Activated naive CD8-positive, alpha-beta T cell treated with anti-CD3 and anti-CD28 coated beads, Interleukin-2, amount 50 U/mL, for 24 hours (primary cell): ENCODE results near the gene AGPAT2.

Source experiments
- ATAC-seq: fragments of 150-1000 bp; cut with Tn5 transposase; one replicate; pipeline ENCODE4 v1.10.0; 2021
- DNase-seq: peaks from one replicate; pipeline ENCODE4 v3.0.0; 2021
- H3K27ac Mint-ChIP-seq: one replicate; pipeline ENCODE4 v1.8.0; 2021; ENCODE audit warnings: mild to moderate bottlenecking, mixed read lengths
- H3K27me3 Mint-ChIP-seq: one replicate; pipeline ENCODE4 v1.8.0; 2021; ENCODE audit warnings: mixed read lengths
- H3K36me3 Mint-ChIP-seq: one replicate; pipeline ENCODE4 v1.8.0; 2021; ENCODE audit warnings: low read depth, mixed read lengths
- H3K4me1 Mint-ChIP-seq: one replicate; pipeline ENCODE4 v1.8.0; 2021; ENCODE audit warnings: mixed read lengths
- H3K4me3 Mint-ChIP-seq: one replicate; pipeline ENCODE4 v1.8.0; 2021; ENCODE audit warnings: mild to moderate bottlenecking, moderate library complexity, mixed read lengths
- H3K9me3 Mint-ChIP-seq: one replicate; pipeline ENCODE4 v1.8.0; 2021; ENCODE audit warnings: mixed read lengths

Gene AGPAT2

GRCh38 chr9:136679431-136679941, 7.8 kb downstream of the AGPAT2 start:
- DNase-seq (no peak), ATAC-seq (no peak)
- Mint-ChIP-seq H3K36me3 (no peaks in the 10 kb centered on the region), H3K9me3 (no peaks in the 10 kb centered on the region), H3K4me1 (no peaks in the 10 kb centered on the region), H3K27ac (no peak overlapping the region), H3K4me3 (no peak overlapping the region), H3K27me3 (no peaks in the 10 kb centered on the region)

- no peak for DNase-seq
- ATAC-seq: no peak
- no peaks in the 10 kb centered on the region for H3K9me3 Mint-ChIP-seq
- no peak overlapping the region for H3K27ac Mint-ChIP-seq
- H3K4me3 Mint-ChIP-seq: no peak overlapping the region
- no peaks in the 10 kb centered on the region for H3K27me3 Mint-ChIP-seq
- H3K4me1 Mint-ChIP-seq: no peaks in the 10 kb centered on the region
- no peaks in the 10 kb centered on the region for H3K36me3 Mint-ChIP-seq
These were observed 8.6 kb downstream of the AGPAT2 start for GRCh38 chr9:136678624-136679023.

- H3K27me3 Mint-ChIP-seq: no peaks in the 10 kb centered on the region
- H3K4me1 Mint-ChIP-seq: no peaks in the 10 kb centered on the region
- H3K9me3 Mint-ChIP-seq: no peaks in the 10 kb centered on the region
- H3K4me3 Mint-ChIP-seq: no peak overlapping the region
- no peak overlapping the region for H3K27ac Mint-ChIP-seq
- no peak for ATAC-seq
- no peak for DNase-seq
- H3K36me3 Mint-ChIP-seq: no peaks in the 10 kb centered on the region
These were observed 9.2 kb downstream of the AGPAT2 start for GRCh38 chr9:136678034-136678433.

GRCh38 chr9:136676920-136677686, 10.2 kb downstream of the AGPAT2 start:
- no peak overlapping the region for H3K27ac Mint-ChIP-seq
- no peaks in the 10 kb centered on the region for H3K4me1 Mint-ChIP-seq
- DNase-seq: no peak
- H3K9me3 Mint-ChIP-seq: no peaks in the 10 kb centered on the region
- no peak overlapping the region for H3K4me3 Mint-ChIP-seq
- H3K36me3 Mint-ChIP-seq: no peaks in the 10 kb centered on the region
- H3K27me3 Mint-ChIP-seq: no peaks in the 10 kb centered on the region
- ATAC-seq: no peak

GRCh38 chr9:136676297-136676794, 10.9 kb downstream of the AGPAT2 start:
- H3K36me3 Mint-ChIP-seq: no peaks in the 10 kb centered on the region
- no peak for DNase-seq
- no peaks in the 10 kb centered on the region for H3K9me3 Mint-ChIP-seq
- no peaks in the 10 kb centered on the region for H3K4me1 Mint-ChIP-seq
- no peaks in the 10 kb centered on the region for H3K27me3 Mint-ChIP-seq
- H3K27ac Mint-ChIP-seq: no peak overlapping the region
- ATAC-seq: no peak
- no peak overlapping the region for H3K4me3 Mint-ChIP-seq

- Mint-ChIP-seq H3K36me3 (no peaks in the 10 kb centered on the region), H3K27ac (no peak overlapping the region)
- no peak for DNase-seq
These were observed 11.6 kb downstream of the AGPAT2 start for GRCh38 chr9:136675477-136676296.

GRCh38 chr9:136674786-136675349, 12.4 kb downstream of the AGPAT2 start:
- Mint-ChIP-seq H3K9me3 (no peaks in the 10 kb centered on the region), H3K27me3 (no peaks in the 10 kb centered on the region), H3K36me3 (no peaks in the 10 kb centered on the region), H3K4me3 (no peak overlapping the region), H3K27ac (no peak overlapping the region), H3K4me1 (no peaks in the 10 kb centered on the region)
- ATAC-seq (no peak), DNase-seq (no peak)

More at GRCh38 chr9:136675477-136676296, 11.6 kb downstream of the AGPAT2 start:
- H3K9me3 Mint-ChIP-seq: no peaks in the 10 kb centered on the region
- H3K4me3 Mint-ChIP-seq: no peak overlapping the region
- ATAC-seq: no peak
- no peaks in the 10 kb centered on the region for H3K27me3 Mint-ChIP-seq
- H3K4me1 Mint-ChIP-seq: no peaks in the 10 kb centered on the region

GRCh38 chr9:136673975-136674785, 13.1 kb downstream of the AGPAT2 start:
- ATAC-seq (no peak), DNase-seq (no peak)
- H3K27ac Mint-ChIP-seq: no peak overlapping the region
- no peaks in the 10 kb centered on the region for H3K4me1 Mint-ChIP-seq
- H3K9me3 Mint-ChIP-seq: no peaks in the 10 kb centered on the region
- no peak overlapping the region for H3K4me3 Mint-ChIP-seq
- H3K27me3 Mint-ChIP-seq: no peaks in the 10 kb centered on the region
- H3K36me3 Mint-ChIP-seq: no peaks in the 10 kb centered on the region

- no peak overlapping the region for H3K27ac Mint-ChIP-seq
- no peak for ATAC-seq
- no peak overlapping the region for H3K4me3 Mint-ChIP-seq
- H3K36me3 Mint-ChIP-seq: no peaks in the 10 kb centered on the region
- no peaks in the 10 kb centered on the region for H3K27me3 Mint-ChIP-seq
- H3K9me3 Mint-ChIP-seq: no peaks in the 10 kb centered on the region
- DNase-seq: no peak
- no peaks in the 10 kb centered on the region for H3K4me1 Mint-ChIP-seq
These were observed 13.9 kb downstream of the AGPAT2 start for GRCh38 chr9:136673088-136673974.

GRCh38 chr9:136672431-136673087, 14.7 kb downstream of the AGPAT2 start:
- Mint-ChIP-seq H3K27ac (no peak overlapping the region), H3K27me3 (no peaks in the 10 kb centered on the region), H3K9me3 (no peaks in the 10 kb centered on the region), H3K4me3 (no peak overlapping the region), H3K36me3 (no peaks in the 10 kb centered on the region), H3K4me1 (no peaks in the 10 kb centered on the region)
- ATAC-seq (no peak), DNase-seq (no peak)

- H3K27ac Mint-ChIP-seq: no peak overlapping the region
- ATAC-seq (no peak), DNase-seq (peak; percentile 63)
- no peaks in the 10 kb centered on the region for H3K4me1 Mint-ChIP-seq
- H3K9me3 Mint-ChIP-seq: no peaks in the 10 kb centered on the region
- no peaks in the 10 kb centered on the region for H3K36me3 Mint-ChIP-seq
- peaks cover under 1% of the 10 kb centered on the region for H3K27me3 Mint-ChIP-seq
- no peak overlapping the region for H3K4me3 Mint-ChIP-seq
These were observed 15.4 kb downstream of the AGPAT2 start for GRCh38 chr9:136671646-136672430.

- H3K27me3 Mint-ChIP-seq: peaks cover 3% of the 10 kb centered on the region
- H3K27ac Mint-ChIP-seq: no peak overlapping the region
- DNase-seq: no peak
- no peaks in the 10 kb centered on the region for H3K9me3 Mint-ChIP-seq
- no peaks in the 10 kb centered on the region for H3K4me1 Mint-ChIP-seq
- no peak overlapping the region for H3K4me3 Mint-ChIP-seq
- H3K36me3 Mint-ChIP-seq: no peaks in the 10 kb centered on the region
- no peak for ATAC-seq
These were observed 16.0 kb downstream of the AGPAT2 start for GRCh38 chr9:136671254-136671614.
